Keratinocyte (primary cell): ENCODE measurements around the gene SVOP. TPM values are rescaled to one million over a fixed set of nuclear protein-coding genes. Genes with fewer than 3 reads are reported as not detected.

ENCODE experiments used
- DNase-seq: peaks from one replicate; pipeline ENCODE4 v3.0.0-alpha.2; 2011; ENCODE audit warnings: low read depth, missing footprints, low spot score
- FAIRE-seq: peaks from 2 replicates; lab custom pipeline; 2011; peaks lifted over from hg19 to GRCh38; lab: Jason Lieb, UNC
- H2AFZ ChIP-seq: 2 replicates; pipeline ENCODE4 v1.6.0; 2012; ENCODE audit warnings: low read length, control low read depth, inconsistent platforms; ENCODE audit not compliant: control insufficient read depth
- H3K27ac ChIP-seq: 2 replicates; pipeline ENCODE4 v1.5.1; 2011; ENCODE audit warnings: low read length; ENCODE audit not compliant: control insufficient read depth, insufficient read depth
- H3K27me3 ChIP-seq: 3 replicates; pipeline ENCODE4 v1.6.0; 2011; ENCODE audit warnings: low read length; ENCODE audit not compliant: control insufficient read depth, insufficient read depth; ENCODE audit errors: extremely low read depth
- H3K36me3 ChIP-seq, 2 experiments: 2 replicates in 1 of 2; 3 replicates in 1 of 2; pipeline ENCODE4 v1.5.1; 2011; ENCODE audit warnings: low read length in 2 of 2, mild to moderate bottlenecking in 1 of 2; ENCODE audit not compliant: control insufficient read depth in 2 of 2, insufficient read depth in 2 of 2; ENCODE audit errors: extremely low read depth in 1 of 2
- H3K4me1 ChIP-seq: 3 replicates; pipeline ENCODE4 v1.5.1; 2011; ENCODE audit warnings: low read length; ENCODE audit not compliant: control insufficient read depth, insufficient read depth; ENCODE audit errors: extremely low read depth
- H3K4me2 ChIP-seq: 3 replicates; pipeline ENCODE4 v1.6.0; 2011; ENCODE audit warnings: low read depth, low read length; ENCODE audit not compliant: control insufficient read depth, insufficient read depth; ENCODE audit errors: extremely low read depth
- H3K4me3 ChIP-seq, 3 experiments: fragments of 200-600 bp in 1 of 3; sonication (generic) in 1 of 3; 2 replicates in 2 of 3; 3 replicates in 1 of 3; pipeline ENCODE4 v1.5.1; 2011 to 2016; ENCODE audit warnings: low read length in 3 of 3, mild to moderate bottlenecking in 3 of 3, control low read depth in 2 of 3, inconsistent platforms in 1 of 3, low read depth in 1 of 3, mixed read lengths in 1 of 3, mixed run types in 1 of 3, moderate library complexity in 1 of 3; ENCODE audit not compliant: control insufficient read depth in 2 of 3, insufficient read depth in 2 of 3; ENCODE audit errors: extremely low read depth in 1 of 3
- H3K79me2 ChIP-seq: 2 replicates; pipeline ENCODE4 v1.6.0; 2012; ENCODE audit warnings: low read length; ENCODE audit not compliant: control insufficient read depth, insufficient read depth
- H3K9ac ChIP-seq: 3 replicates; pipeline ENCODE4 v1.6.0; 2011; ENCODE audit warnings: low read length; ENCODE audit not compliant: control insufficient read depth, insufficient read depth; ENCODE audit errors: extremely low read depth
- H3K9me1 ChIP-seq: 3 replicates; pipeline ENCODE4 v1.6.0; 2011; ENCODE audit warnings: low read length; ENCODE audit not compliant: control insufficient read depth, insufficient read depth; ENCODE audit errors: extremely low read depth
- H3K9me3 ChIP-seq: 2 replicates; pipeline ENCODE4 v1.5.1; 2012; ENCODE audit warnings: low read depth, low read length; ENCODE audit not compliant: control insufficient read depth
- H4K20me1 ChIP-seq: 3 replicates; pipeline ENCODE4 v1.6.0; 2011; ENCODE audit warnings: low read length; ENCODE audit not compliant: control insufficient read depth, insufficient read depth; ENCODE audit errors: extremely low read depth
- EZH2 ChIP-seq: IDR thresholded peaks from one replicate; pipeline ENCODE4 v1.6.1; 2012; ENCODE audit warnings: inconsistent platforms, mild to moderate bottlenecking, low read length, moderate library complexity
- dilution Hi-C: fragments of 300-500 bp; cut with MboI; formaldehyde crosslinking; loops from one replicate; pipeline ENCODE4 v1.7.0; 2020; ENCODE audit warnings: low sequenced_read_pairs; ENCODE audit not compliant: extremely low pct_ligation_motif_present
- polyA plus RNA-seq, 5 experiments: library from polyadenylated mRNA; depleted of rRNA in 3 of 5; stranded (reverse) in 3 of 5; stranded (forward) in 1 of 5; unstranded in 1 of 5; fragments of >200 nt; gene quantifications; 1 replicate in 1 of 5; 2 replicates in 3 of 5; 3 replicates in 1 of 5; pipeline versions ENCODE4 v1.2.1 to v1.2.3, GENCODE V29; 2011 to 2012; ENCODE audit warnings: missing spikeins in 2 of 5, low read depth in 1 of 5, low replicate concordance in 1 of 5
- TF ChIP-seq, protein P1 (sequence below), 3 experiments: IDR thresholded peaks in 1 of 3; conservative IDR thresholded peaks in 1 of 3; optimal IDR thresholded peaks in 1 of 3; 2 replicates in 2 of 3; 3 replicates in 1 of 3; pipeline versions ENCODE3 to v1.5.1; 2011; ENCODE audit warnings: low read length in 3 of 3, mild to moderate bottlenecking in 3 of 3, moderate library complexity in 2 of 3, control low read depth in 1 of 3, inconsistent platforms in 1 of 3; ENCODE audit not compliant: insufficient read depth in 2 of 3; ENCODE audit errors: extremely low read depth in 1 of 3

Gene SVOP
- polyA plus RNA-seq, 1 donor (not counting 4 experiments of a cell fraction or from before 2014, with no cell fraction given) = not detected

DNA sequence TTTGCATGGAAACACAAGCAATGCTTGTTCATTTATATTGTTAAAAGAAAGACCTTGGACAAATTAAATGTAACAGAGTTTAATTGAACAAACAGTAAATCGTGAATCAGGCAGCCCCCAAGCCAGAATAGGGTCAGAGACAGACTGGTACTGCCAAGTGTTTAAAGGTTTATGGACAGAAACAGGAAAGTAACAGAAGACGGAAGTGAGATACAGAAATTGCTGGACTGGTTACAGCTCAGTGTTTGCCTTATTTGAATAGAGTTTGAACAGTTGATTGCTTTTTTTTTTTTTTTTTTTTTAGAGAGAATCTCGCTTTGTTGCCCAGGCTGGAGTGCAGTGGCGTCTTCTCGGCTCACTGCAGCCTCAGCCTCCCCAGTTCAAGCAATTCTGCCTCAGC, 90.7 kb downstream of the SVOP start:
- no peak overlapping the region for H2AFZ ChIP-seq
- H3K9me1 ChIP-seq = no peaks in the 10 kb centered on the region
- no peaks in the 10 kb centered on the region for H3K27me3 ChIP-seq
- DNase-seq (no peak), FAIRE-seq (no peak)
- H3K36me3 ChIP-seq = no peaks in the 10 kb centered on the region
- no peaks in the 10 kb centered on the region for H3K4me1 ChIP-seq
- TF ChIP-seq, protein P1, sequence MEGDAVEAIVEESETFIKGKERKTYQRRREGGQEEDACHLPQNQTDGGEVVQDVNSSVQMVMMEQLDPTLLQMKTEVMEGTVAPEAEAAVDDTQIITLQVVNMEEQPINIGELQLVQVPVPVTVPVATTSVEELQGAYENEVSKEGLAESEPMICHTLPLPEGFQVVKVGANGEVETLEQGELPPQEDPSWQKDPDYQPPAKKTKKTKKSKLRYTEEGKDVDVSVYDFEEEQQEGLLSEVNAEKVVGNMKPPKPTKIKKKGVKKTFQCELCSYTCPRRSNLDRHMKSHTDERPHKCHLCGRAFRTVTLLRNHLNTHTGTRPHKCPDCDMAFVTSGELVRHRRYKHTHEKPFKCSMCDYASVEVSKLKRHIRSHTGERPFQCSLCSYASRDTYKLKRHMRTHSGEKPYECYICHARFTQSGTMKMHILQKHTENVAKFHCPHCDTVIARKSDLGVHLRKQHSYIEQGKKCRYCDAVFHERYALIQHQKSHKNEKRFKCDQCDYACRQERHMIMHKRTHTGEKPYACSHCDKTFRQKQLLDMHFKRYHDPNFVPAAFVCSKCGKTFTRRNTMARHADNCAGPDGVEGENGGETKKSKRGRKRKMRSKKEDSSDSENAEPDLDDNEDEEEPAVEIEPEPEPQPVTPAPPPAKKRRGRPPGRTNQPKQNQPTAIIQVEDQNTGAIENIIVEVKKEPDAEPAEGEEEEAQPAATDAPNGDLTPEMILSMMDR (optimal IDR thresholded peaks at IDR 0.05 in 1 of 3, IDR thresholded peaks at IDR 0.05 in 1 of 3, conservative IDR thresholded peaks at IDR 0.05 in 1 of 3; ENCODE audit: extremely low read depth in 1 of 3, insufficient read depth in 2 of 3, low read length in 3 of 3) = no peak
- no peak for TF ChIP-seq EZH2
- H3K4me3 ChIP-seq = no peak overlapping the region
- no peak overlapping the region for H3K27ac ChIP-seq
- no peak overlapping the region for H3K4me2 ChIP-seq
- no peaks in the 10 kb centered on the region for H4K20me1 ChIP-seq
- no peak overlapping the region for H3K9ac ChIP-seq
- H3K9me3 ChIP-seq = no peaks in the 10 kb centered on the region
- no peaks in the 10 kb centered on the region for H3K79me2 ChIP-seq
- dilution Hi-C loops = no loop called here

DNA sequence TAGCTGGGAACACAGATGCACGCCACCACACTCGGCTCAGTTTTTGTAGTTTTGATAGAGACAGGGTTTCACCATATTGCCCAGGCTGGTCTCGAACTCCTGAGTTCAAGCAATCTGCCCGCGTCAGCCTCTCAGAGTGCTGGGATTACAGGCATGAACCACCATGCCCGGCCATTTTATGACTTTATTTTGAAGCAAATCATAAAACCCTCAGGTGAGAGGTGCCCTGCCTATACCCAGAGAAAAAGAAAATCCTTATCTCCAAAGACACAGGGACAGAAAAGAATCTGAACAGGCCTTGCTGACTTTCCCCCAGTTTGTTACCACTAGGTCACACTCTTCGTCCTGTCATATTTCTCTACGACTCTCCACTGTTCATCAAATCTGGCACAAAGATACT, 92.2 kb downstream of the SVOP start:
- H3K4me2 ChIP-seq = no peak overlapping the region
- no peaks in the 10 kb centered on the region for H3K27me3 ChIP-seq
- no peak overlapping the region for H3K9ac ChIP-seq
- no peaks in the 10 kb centered on the region for H3K9me3 ChIP-seq
- no peaks in the 10 kb centered on the region for H3K36me3 ChIP-seq
- no peaks in the 10 kb centered on the region for H3K9me1 ChIP-seq
- H3K27ac ChIP-seq = no peak overlapping the region
- no peak overlapping the region for H2AFZ ChIP-seq
- no peaks in the 10 kb centered on the region for H3K79me2 ChIP-seq
- FAIRE-seq (no peak), DNase-seq (no peak)
- no peaks in the 10 kb centered on the region for H4K20me1 ChIP-seq
- TF ChIP-seq, protein P1 (optimal IDR thresholded peaks at IDR 0.05 in 1 of 3, IDR thresholded peaks at IDR 0.05 in 1 of 3, conservative IDR thresholded peaks at IDR 0.05 in 1 of 3; ENCODE audit: extremely low read depth in 1 of 3, insufficient read depth in 2 of 3, low read length in 3 of 3) = no peak
- TF ChIP-seq EZH2 = no peak
- dilution Hi-C loops = no loop called here
- H3K4me1 ChIP-seq = no peaks in the 10 kb centered on the region
- H3K4me3 ChIP-seq = no peak overlapping the region
